Glomerular visceral epithelial cell (primary cell): ENCODE results near the gene AACS.
"Not testable (repeated sequence)": the region's sequence is repeated elsewhere in the genome, so short reads cannot be mapped to it uniquely, and the experiment has no call there.

Experiments used
- DNase-seq: peaks from one replicate; pipeline ENCODE4 v3.0.0-alpha.2; 2016; ENCODE audit errors: extremely low spot score

AACS gene

GRCh38 chr12:125092108-125092871, 27.1 kb downstream of the AACS start:
- no peak for DNase-seq

- peak; percentile 71 for DNase-seq
Observed at GRCh38 chr12:125092872-125093680, 27.8 kb downstream of the AACS start.

GRCh38 chr12:125093681-125094330, 28.6 kb downstream of the AACS start:
- DNase-seq = no peak

GRCh38 chr12:125096894-125097293, 31.7 kb downstream of the AACS start:
- no peak for DNase-seq

- DNase-seq = no peak
Observed at GRCh38 chr12:125097427-125097826, 32.2 kb downstream of the AACS start.

GRCh38 chr12:125098676-125099408, 33.6 kb downstream of the AACS start:
- no peak for DNase-seq

GRCh38 chr12:125099409-125099782, 34.2 kb downstream of the AACS start:
- no peak for DNase-seq

- peak; percentile 10 for DNase-seq
Observed at GRCh38 chr12:125100551-125101434, 35.6 kb downstream of the AACS start.

GRCh38 chr12:125104982-125105381, 39.7 kb downstream of the AACS start:
- DNase-seq = no peak

- no peak for DNase-seq
Observed at GRCh38 chr12:125105600-125105999, 40.4 kb downstream of the AACS start.

- DNase-seq = no peak
Observed at GRCh38 chr12:125110641-125111360, 45.6 kb downstream of the AACS start.

GRCh38 chr12:125111403-125111802, 46.2 kb downstream of the AACS start:
- DNase-seq = no peak

GRCh38 chr12:125112614-125113013, 47.4 kb downstream of the AACS start:
- DNase-seq = not testable (repeated sequence)

- DNase-seq = no peak
Observed at GRCh38 chr12:125113263-125113662, 48.0 kb downstream of the AACS start.

- no peak for DNase-seq
Observed at GRCh38 chr12:125113789-125114188, 48.6 kb downstream of the AACS start.

- DNase-seq = no peak
Observed at GRCh38 chr12:125114365-125115141, 49.3 kb downstream of the AACS start.

- DNase-seq = no peak
Observed at GRCh38 chr12:125120566-125120965, 55.3 kb downstream of the AACS start.

GRCh38 chr12:125121106-125121505, 55.9 kb downstream of the AACS start:
- DNase-seq = no peak

GRCh38 chr12:125122668-125123067, 57.4 kb downstream of the AACS start:
- no peak for DNase-seq
